ENCODE results near the gene MAML2.
"Not testable (repeated sequence)": the region's sequence is repeated elsewhere in the genome, so short reads cannot be mapped to it uniquely, and the experiment has no call there.

The MAML2 gene

GRCh38 chr11:96271352-96271751 lies 71.6 kb downstream of the MAML2 start:
- not testable (repeated sequence) for DNase-seq (ENCODE audit: low read depth in 2 of 2)

GRCh38 chr11:96268527-96268926 lies 74.5 kb downstream of the MAML2 start:
- not testable (repeated sequence) for DNase-seq (ENCODE audit: low read depth in 2 of 2)

GRCh38 chr11:96267496-96268032 lies 75.4 kb downstream of the MAML2 start:
- DNase-seq (ENCODE audit: low read depth in 2 of 2): no peak

GRCh38 chr11:96267001-96267495 lies 75.9 kb downstream of the MAML2 start:
- DNase-seq (ENCODE audit: low read depth in 2 of 2): no peak

- DNase-seq (ENCODE audit: low read depth in 2 of 2): no peak
Measured at GRCh38 chr11:96265972-96266371, 77.0 kb downstream of the MAML2 start.

- no peak for DNase-seq (ENCODE audit: low read depth in 2 of 2)
Measured at GRCh38 chr11:96265220-96265737, 77.7 kb downstream of the MAML2 start.

GRCh38 chr11:96264364-96264763 lies 78.6 kb downstream of the MAML2 start:
- no peak for DNase-seq (ENCODE audit: low read depth in 2 of 2)

GRCh38 chr11:96263238-96263763 lies 79.7 kb downstream of the MAML2 start:
- DNase-seq (ENCODE audit: low read depth in 2 of 2): peak; percentile 77 to 78

GRCh38 chr11:96260532-96260931 lies 82.5 kb downstream of the MAML2 start:
- no peak for DNase-seq (ENCODE audit: low read depth in 2 of 2)

GRCh38 chr11:96260067-96260511 lies 82.9 kb downstream of the MAML2 start:
- no peak for DNase-seq (ENCODE audit: low read depth in 2 of 2)

- peak in 1 of 2 experiments; percentile 72 for DNase-seq (ENCODE audit: low read depth in 2 of 2)
Measured at GRCh38 chr11:96259134-96259830, 83.7 kb downstream of the MAML2 start.

- DNase-seq (ENCODE audit: low read depth in 2 of 2): no peak
Measured at GRCh38 chr11:96257972-96258934, 84.7 kb downstream of the MAML2 start.

GRCh38 chr11:96257036-96257435 lies 86.0 kb downstream of the MAML2 start:
- no peak for DNase-seq (ENCODE audit: low read depth in 2 of 2)

- peak in 1 of 2 experiments; percentile 58 for DNase-seq (ENCODE audit: low read depth in 2 of 2)
Measured at GRCh38 chr11:96256215-96257011, 86.6 kb downstream of the MAML2 start.

GRCh38 chr11:96254854-96255253 lies 88.1 kb downstream of the MAML2 start:
- no peak for DNase-seq (ENCODE audit: low read depth in 2 of 2)

GRCh38 chr11:96254087-96254486 lies 88.9 kb downstream of the MAML2 start:
- DNase-seq (ENCODE audit: low read depth in 2 of 2): no peak

- peak in 1 of 2 experiments; percentile 50 for DNase-seq (ENCODE audit: low read depth in 2 of 2)
Measured at GRCh38 chr11:96246718-96247552, 96.1 kb downstream of the MAML2 start.

- DNase-seq (ENCODE audit: low read depth in 2 of 2): peak; percentile 94 to 95
Measured at GRCh38 chr11:96242971-96243647, 99.9 kb downstream of the MAML2 start.

GRCh38 chr11:96242191-96242847 lies 100.7 kb downstream of the MAML2 start:
- DNase-seq (ENCODE audit: low read depth in 2 of 2): no peak
